Measurements from ENCODE around the gene KDM2B. TPM values are rescaled to one million over a fixed set of nuclear protein-coding genes. Genes with fewer than 3 reads are reported as not detected.

KDM2B gene
- polyA plus RNA-seq, 1 of the 3 experiments (the other 2 are of a cell fraction) = 11.5 TPM

GRCh38 chr12:121579190-121579791 lies 1.5 kb downstream of the KDM2B start:
- ChIA-PET POLR2A (interaction anchor here (0.6 to 1.4 kb wide), 4 partner anchors 42 to 1786 kb away, joined by 3 to 6 read pairs (median 6); no protein-coding TSS in a partner anchor), CTCF (interaction anchor here (0.8 to 4.6 kb wide), 4 partner anchors 9 to 90 kb away, joined by 3 to 29 read pairs (median 6); partner anchors contain the start of genes MORN3 and ORAI1)
- Histone ChIP-seq H3K9me3 (no peaks in the 10 kb centered on the region), H3K27ac (ENCODE audit: low read depth in 2 of 2, low read length in 1 of 2) (peak overlapping the region; percentile 90 to 98), H4K20me1 (ENCODE audit: insufficient read depth) (no peaks in the 10 kb centered on the region), H3K9me2 (no peaks in the 10 kb centered on the region), H3K36me3 (replicated peaks in 1 of 2; ENCODE audit: control insufficient read depth in 1 of 2, insufficient read depth in 2 of 2, low read length in 1 of 2) (peaks cover 14% of the 10 kb centered on the region in 2 experiments), H3K79me2 (ENCODE audit: insufficient read depth) (peaks cover 18% of the 10 kb centered on the region), H3K4me2 (peak overlapping the region; percentile 96), H3K27me3 (ENCODE audit: insufficient read depth) (no peaks in the 10 kb centered on the region), H3K9ac (peak overlapping the region; percentile 91), H3K4me1 (ENCODE audit: control insufficient read depth in 1 of 2, insufficient read depth in 2 of 2, low read depth in 1 of 2, low read length in 1 of 2) (peaks cover 25 to 32% of the 10 kb centered on the region in 2 experiments; a peak in 3 of 4 replicates), H3F3A (replicated peaks; ENCODE audit: insufficient read depth) (peaks cover 42% of the 10 kb centered on the region), H3K4me3 (ENCODE audit: low read depth in 2 of 2, low read length in 1 of 2) (peak overlapping the region; percentile 64 to 87), H2AFZ (ENCODE audit: low read depth) (peak overlapping the region; percentile 93)
- TF ChIP-seq RAD21 (IDR thresholded peaks at IDR 0.05; ENCODE audit: low read length) (no peak), TCF12 (IDR thresholded peaks at IDR 0.05) (no peak), EZH2phosphoT487 (IDR thresholded peaks at IDR 0.05; ENCODE audit: borderline replicate concordance, low read depth) (no peak), TEAD4 (IDR thresholded peaks at IDR 0.05; ENCODE audit: borderline replicate concordance, insufficient read depth) (no peak), ZBTB33 (IDR thresholded peaks at IDR 0.05; ENCODE audit: borderline replicate concordance, low read depth) (no peak), GATA2 (CRISPR knock-in tag; IDR thresholded peaks at IDR 0.05) (no peak), FOXJ3 (CRISPR knock-in tag; IDR thresholded peaks at IDR 0.05) (no peak), GABPA (IDR thresholded peaks at IDR 0.05; ENCODE audit: low read depth) (no peak), USF2 (IDR thresholded peaks at IDR 0.05; ENCODE audit: borderline replicate concordance, low read depth, low read length) (no peak), TAF1 (IDR thresholded peaks at IDR 0.05; ENCODE audit: borderline replicate concordance, low read depth, low read length) (no peak), RXRA (IDR thresholded peaks at IDR 0.05; ENCODE audit: borderline replicate concordance, low read depth) (no peak), MAX (IDR thresholded peaks at IDR 0.05; ENCODE audit: low read depth) (no peak)
- WGBS (ENCODE audit: low lambda C conversion rate) = 4% methylated on average over 27 of the region's 53 CpGs
- peak; percentile 76 for DNase-seq

All from SK-N-SH (cell line).